Natural killer cell treated with Interleukin-12 subunit alpha and Interleukin-12 subunit beta and Interleukin-15 and Interleukin-18, amount 100 ng/mL, for 72 hours (primary cell): Measurements from ENCODE around the gene IPO9. TPM values are rescaled to one million over a fixed set of nuclear protein-coding genes. Genes with fewer than 3 reads are reported as not detected.
"Not testable (repeated sequence)": the region's sequence is repeated elsewhere in the genome, so short reads cannot be mapped to it uniquely, and the experiment has no call there.

Experiments
- ATAC-seq, 2 donors: fragments of 150-1000 bp; cut with Tn5 transposase in 1 of 2; sonication (Bioruptor Pico), chemical (Tn5 transposase) in 1 of 2; 2 replicates each; pipeline ENCODE4 v1.10.0; 2021
- DNase-seq: peaks from one replicate; pipeline ENCODE4 v3.0.0; 2022; ENCODE audit warnings: low spot score
- H3K27ac Mint-ChIP-seq, 2 donors: 1 replicate in 1 of 2; 2 replicates in 1 of 2; pipeline ENCODE4 v1.8.0; 2022; ENCODE audit warnings: mixed read lengths in 2 of 2, mild to moderate bottlenecking in 1 of 2, moderate library complexity in 1 of 2
- H3K27me3 Mint-ChIP-seq, 2 donors: 1 replicate in 1 of 2; 2 replicates in 1 of 2; pipeline ENCODE4 v1.8.0; 2022; ENCODE audit warnings: mixed read lengths in 2 of 2
- H3K36me3 Mint-ChIP-seq: one replicate; pipeline ENCODE4 v1.8.0; 2022; ENCODE audit warnings: mixed read lengths
- H3K4me1 Mint-ChIP-seq, 2 donors: 1 replicate in 1 of 2; 2 replicates in 1 of 2; pipeline ENCODE4 v1.8.0; 2022; ENCODE audit warnings: low read depth in 2 of 2, mixed read lengths in 2 of 2, mild to moderate bottlenecking in 1 of 2
- H3K4me3 Mint-ChIP-seq: one replicate; pipeline ENCODE4 v1.8.0; 2022; ENCODE audit warnings: mixed read lengths
- H3K9me3 Mint-ChIP-seq: 2 replicates; pipeline ENCODE4 v1.8.0; 2022; ENCODE audit warnings: mixed read lengths
- total RNA-seq, 2 donors: library from RNA; stranded (reverse); gene quantifications; one replicate each; pipeline ENCODE4 v1.2.3, GENCODE V29; 2022

The IPO9 gene
- total RNA-seq, 2 donors from 2014 or later, result 61.4 to 91.0 TPM

- H3K36me3 Mint-ChIP-seq, result peaks cover 15% of the 10 kb centered on the region
- H3K27me3 Mint-ChIP-seq, result no peaks in the 10 kb centered on the region
- no peak overlapping the region for H3K4me3 Mint-ChIP-seq
- H3K27ac Mint-ChIP-seq, result peak overlapping the region in 1 of 2 donors; percentile 35
- H3K4me1 Mint-ChIP-seq, result peaks cover 14 to 19% of the 10 kb centered on the region in 2 donors
- H3K9me3 Mint-ChIP-seq, result no peaks in the 10 kb centered on the region
- ATAC-seq, result no peak
- no peak for DNase-seq
Observed at GRCh38 chr1:201847150-201847549, 18.2 kb downstream of the IPO9 start.

GRCh38 chr1:201848230-201848629 lies 19.3 kb downstream of the IPO9 start:
- ATAC-seq (no peak), DNase-seq (no peak)
- no peaks in the 10 kb centered on the region for H3K27me3 Mint-ChIP-seq
- H3K4me1 Mint-ChIP-seq, result peaks cover 13% of the 10 kb centered on the region in 2 donors
- no peak overlapping the region for H3K27ac Mint-ChIP-seq
- no peaks in the 10 kb centered on the region for H3K9me3 Mint-ChIP-seq
- no peak overlapping the region for H3K4me3 Mint-ChIP-seq
- peaks cover 17% of the 10 kb centered on the region for H3K36me3 Mint-ChIP-seq

- ATAC-seq (no peak), DNase-seq (no peak)
- no peaks in the 10 kb centered on the region for H3K27me3 Mint-ChIP-seq
- H3K4me1 Mint-ChIP-seq, result peaks cover 13% of the 10 kb centered on the region in 2 donors
- no peak overlapping the region for H3K4me3 Mint-ChIP-seq
- no peak overlapping the region for H3K27ac Mint-ChIP-seq
- no peaks in the 10 kb centered on the region for H3K9me3 Mint-ChIP-seq
- peaks cover 17% of the 10 kb centered on the region for H3K36me3 Mint-ChIP-seq
Observed at GRCh38 chr1:201849372-201850052, 20.6 kb downstream of the IPO9 start.

- no peak for DNase-seq
- no peak for ATAC-seq
- no peaks in the 10 kb centered on the region for H3K27me3 Mint-ChIP-seq
- no peaks in the 10 kb centered on the region for H3K9me3 Mint-ChIP-seq
- no peak overlapping the region for H3K4me3 Mint-ChIP-seq
- no peak overlapping the region for H3K27ac Mint-ChIP-seq
- H3K4me1 Mint-ChIP-seq, result peaks cover 13% of the 10 kb centered on the region in 2 donors
- peaks cover 21% of the 10 kb centered on the region for H3K36me3 Mint-ChIP-seq
Observed at GRCh38 chr1:201850053-201850397, 21.1 kb downstream of the IPO9 start.

GRCh38 chr1:201851949-201852348 lies 23.0 kb downstream of the IPO9 start:
- Mint-ChIP-seq H3K4me1 (peaks cover 6 to 8% of the 10 kb centered on the region in 2 donors), H3K36me3 (peaks cover 34% of the 10 kb centered on the region), H3K4me3 (no peak overlapping the region), H3K27me3 (no peaks in the 10 kb centered on the region), H3K27ac (no peak overlapping the region), H3K9me3 (no peaks in the 10 kb centered on the region)
- no peak for DNase-seq
- no peak for ATAC-seq

- not testable (repeated sequence) for ATAC-seq, H3K4me1 Mint-ChIP-seq, H3K27me3 Mint-ChIP-seq, H3K9me3 Mint-ChIP-seq, H3K4me3 Mint-ChIP-seq, DNase-seq
- peaks cover 40% of the 10 kb centered on the region for H3K36me3 Mint-ChIP-seq
- H3K27ac Mint-ChIP-seq, result peak overlapping the region in 1 of 2 donors; percentile 23
Observed at GRCh38 chr1:201856722-201857121, 27.8 kb downstream of the IPO9 start.

GRCh38 chr1:201859424-201859823 lies 30.5 kb downstream of the IPO9 start:
- ATAC-seq (no peak), DNase-seq (no peak)
- Mint-ChIP-seq H3K4me1 (no peaks in the 10 kb centered on the region), H3K36me3 (peaks cover 41% of the 10 kb centered on the region), H3K4me3 (no peak overlapping the region), H3K27ac (no peak overlapping the region), H3K9me3 (no peaks in the 10 kb centered on the region), H3K27me3 (no peaks in the 10 kb centered on the region)

- H3K27me3 Mint-ChIP-seq, result no peaks in the 10 kb centered on the region
- H3K36me3 Mint-ChIP-seq, result peaks cover 26% of the 10 kb centered on the region
- no peak overlapping the region for H3K4me3 Mint-ChIP-seq
- DNase-seq (no peak), ATAC-seq (no peak)
- no peak overlapping the region for H3K27ac Mint-ChIP-seq
- no peaks in the 10 kb centered on the region for H3K4me1 Mint-ChIP-seq
- H3K9me3 Mint-ChIP-seq, result no peaks in the 10 kb centered on the region
Observed at GRCh38 chr1:201861448-201861847, 32.5 kb downstream of the IPO9 start.

GRCh38 chr1:201870397-201870796 lies 41.4 kb downstream of the IPO9 start:
- Mint-ChIP-seq H3K4me3 (no peak overlapping the region), H3K4me1 (no peaks in the 10 kb centered on the region), H3K9me3 (no peaks in the 10 kb centered on the region), H3K27ac (no peak overlapping the region), H3K27me3 (no peaks in the 10 kb centered on the region), H3K36me3 (peaks cover 29% of the 10 kb centered on the region)
- no peak for DNase-seq
- ATAC-seq, result no peak

- no peak for DNase-seq
- H3K27me3 Mint-ChIP-seq, result no peaks in the 10 kb centered on the region
- ATAC-seq, result no peak
- H3K4me3 Mint-ChIP-seq, result no peak overlapping the region
- peaks cover 27% of the 10 kb centered on the region for H3K36me3 Mint-ChIP-seq
- H3K4me1 Mint-ChIP-seq, result no peaks in the 10 kb centered on the region
- H3K27ac Mint-ChIP-seq, result no peak overlapping the region
- H3K9me3 Mint-ChIP-seq, result no peaks in the 10 kb centered on the region
Observed at GRCh38 chr1:201874672-201875071, 45.7 kb downstream of the IPO9 start.

- ATAC-seq (no peak), DNase-seq (no peak)
- Mint-ChIP-seq H3K27ac (no peak overlapping the region), H3K27me3 (no peaks in the 10 kb centered on the region), H3K36me3 (peaks cover 21% of the 10 kb centered on the region), H3K4me1 (no peaks in the 10 kb centered on the region), H3K4me3 (no peak overlapping the region), H3K9me3 (no peaks in the 10 kb centered on the region)
Observed at GRCh38 chr1:201876148-201876818, 47.3 kb downstream of the IPO9 start.

- Mint-ChIP-seq H3K36me3 (peaks cover 10% of the 10 kb centered on the region), H3K4me3 (no peak overlapping the region), H3K9me3 (no peaks in the 10 kb centered on the region), H3K27me3 (no peaks in the 10 kb centered on the region), H3K4me1 (no peaks in the 10 kb centered on the region), H3K27ac (no peak overlapping the region)
- DNase-seq (no peak), ATAC-seq (no peak)
Observed at GRCh38 chr1:201877877-201878401, 49.0 kb downstream of the IPO9 start.

- peak overlapping the region in 1 of 2 donors; percentile 4 for H3K27ac Mint-ChIP-seq
- no peaks in the 10 kb centered on the region for H3K9me3 Mint-ChIP-seq
- H3K4me3 Mint-ChIP-seq, result no peak overlapping the region
Observed at GRCh38 chr1:201880928-201881571, 52.1 kb downstream of the IPO9 start.

GRCh38 chr1:201881617-201882016 lies 52.7 kb downstream of the IPO9 start:
- Mint-ChIP-seq H3K27me3 (peaks cover 2 to 6% of the 10 kb centered on the region in 2 donors), H3K36me3 (peaks cover 4% of the 10 kb centered on the region), H3K9me3 (no peaks in the 10 kb centered on the region), H3K4me1 (no peaks in the 10 kb centered on the region), H3K27ac (peak overlapping the region in 1 of 2 donors; percentile 4), H3K4me3 (no peak overlapping the region)
- ATAC-seq, result no peak
- no peak for DNase-seq

More at GRCh38 chr1:201880928-201881571, 52.1 kb downstream of the IPO9 start:
- peaks cover 8% of the 10 kb centered on the region for H3K36me3 Mint-ChIP-seq
- no peaks in the 10 kb centered on the region for H3K4me1 Mint-ChIP-seq
- ATAC-seq, result no peak
- peaks cover 0 to 5% of the 10 kb centered on the region in 2 donors for H3K27me3 Mint-ChIP-seq
- DNase-seq, result no peak
